Nephron (organoid): Measurements from ENCODE around the gene MEGF8.
A peak's percentile ranks its signal among the peaks of the same experiment; 100 is the strongest.

Experiments
- H3K27ac Mint-ChIP-seq, 3 experiments: 2 replicates each; pipeline ENCODE4 v1.8.0; 2020; ENCODE audit warnings: mixed read lengths in 3 of 3, mild to moderate bottlenecking in 2 of 3, moderate library complexity in 1 of 3
- H3K27me3 Mint-ChIP-seq: 2 replicates; pipeline ENCODE4 v1.8.0; 2021; ENCODE audit warnings: low read depth, mild to moderate bottlenecking, moderate library complexity, mixed read lengths
- H3K36me3 Mint-ChIP-seq: 2 replicates; pipeline ENCODE4 v1.8.0; 2020; ENCODE audit warnings: low read depth, mixed read lengths
- H3K4me1 Mint-ChIP-seq: 2 replicates; pipeline ENCODE4 v1.8.0; 2020; ENCODE audit warnings: mixed read lengths
- H3K4me3 Mint-ChIP-seq, 3 experiments: 2 replicates each; pipeline ENCODE4 v1.8.0; 2020; ENCODE audit warnings: mild to moderate bottlenecking in 3 of 3, mixed read lengths in 3 of 3, moderate library complexity in 2 of 3
- H3K9me3 Mint-ChIP-seq: 2 replicates; pipeline ENCODE4 v1.8.0; 2020; ENCODE audit warnings: mixed read lengths
- TF ChIP-seq, protein P1 (sequence below), 3 experiments: fragments of 200-600 bp; sonication (generic); IDR thresholded peaks; one replicate each; pipeline ENCODE4 v1.5.0; 2021; ENCODE audit warnings: antibody characterized with exemption in 3 of 3; ENCODE audit not compliant: unreplicated experiment in 3 of 3

Gene MEGF8

DNA sequence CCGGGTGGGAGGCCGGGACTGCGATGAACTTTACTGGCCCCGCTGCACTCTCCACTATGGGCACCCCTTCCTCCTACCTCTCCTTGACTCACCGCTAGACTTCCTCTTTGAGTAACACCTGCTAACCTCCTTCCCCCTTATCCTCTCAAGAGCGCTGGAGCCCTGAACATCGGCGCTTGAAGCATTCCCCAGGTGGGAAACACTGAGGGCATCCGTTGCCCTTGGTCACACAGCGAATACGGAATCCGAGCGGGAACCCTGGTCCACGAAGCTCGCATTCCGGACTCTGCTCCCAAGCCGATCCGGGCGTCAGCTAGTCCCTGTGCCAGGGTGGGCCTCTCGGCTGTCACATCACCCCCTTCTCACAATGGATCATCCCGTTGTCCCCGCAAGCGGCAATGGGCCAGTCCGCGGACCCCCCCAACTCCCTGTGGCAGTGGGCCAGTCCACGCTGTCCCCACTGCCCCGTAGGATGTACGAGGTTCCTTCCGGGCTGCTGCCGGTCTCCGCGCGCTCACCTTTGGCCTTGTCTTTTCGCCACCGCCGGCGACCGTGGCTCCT, 97.5 kb downstream of the MEGF8 start:
- Mint-ChIP-seq H3K36me3 (no peaks in the 10 kb centered on the region), H3K9me3 (no peaks in the 10 kb centered on the region), H3K27me3 (no peaks in the 10 kb centered on the region), H3K27ac (peak overlapping the region; percentile 54 to 84 (median 76)), H3K4me3 (peak overlapping the region; percentile 90 to 96 (median 92)), H3K4me1 (peaks cover 38% of the 10 kb centered on the region)
- TF ChIP-seq, protein P1, sequence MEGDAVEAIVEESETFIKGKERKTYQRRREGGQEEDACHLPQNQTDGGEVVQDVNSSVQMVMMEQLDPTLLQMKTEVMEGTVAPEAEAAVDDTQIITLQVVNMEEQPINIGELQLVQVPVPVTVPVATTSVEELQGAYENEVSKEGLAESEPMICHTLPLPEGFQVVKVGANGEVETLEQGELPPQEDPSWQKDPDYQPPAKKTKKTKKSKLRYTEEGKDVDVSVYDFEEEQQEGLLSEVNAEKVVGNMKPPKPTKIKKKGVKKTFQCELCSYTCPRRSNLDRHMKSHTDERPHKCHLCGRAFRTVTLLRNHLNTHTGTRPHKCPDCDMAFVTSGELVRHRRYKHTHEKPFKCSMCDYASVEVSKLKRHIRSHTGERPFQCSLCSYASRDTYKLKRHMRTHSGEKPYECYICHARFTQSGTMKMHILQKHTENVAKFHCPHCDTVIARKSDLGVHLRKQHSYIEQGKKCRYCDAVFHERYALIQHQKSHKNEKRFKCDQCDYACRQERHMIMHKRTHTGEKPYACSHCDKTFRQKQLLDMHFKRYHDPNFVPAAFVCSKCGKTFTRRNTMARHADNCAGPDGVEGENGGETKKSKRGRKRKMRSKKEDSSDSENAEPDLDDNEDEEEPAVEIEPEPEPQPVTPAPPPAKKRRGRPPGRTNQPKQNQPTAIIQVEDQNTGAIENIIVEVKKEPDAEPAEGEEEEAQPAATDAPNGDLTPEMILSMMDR (IDR thresholded peaks at IDR 0.05; ENCODE audit: unreplicated experiment in 3 of 3): no peak

DNA sequence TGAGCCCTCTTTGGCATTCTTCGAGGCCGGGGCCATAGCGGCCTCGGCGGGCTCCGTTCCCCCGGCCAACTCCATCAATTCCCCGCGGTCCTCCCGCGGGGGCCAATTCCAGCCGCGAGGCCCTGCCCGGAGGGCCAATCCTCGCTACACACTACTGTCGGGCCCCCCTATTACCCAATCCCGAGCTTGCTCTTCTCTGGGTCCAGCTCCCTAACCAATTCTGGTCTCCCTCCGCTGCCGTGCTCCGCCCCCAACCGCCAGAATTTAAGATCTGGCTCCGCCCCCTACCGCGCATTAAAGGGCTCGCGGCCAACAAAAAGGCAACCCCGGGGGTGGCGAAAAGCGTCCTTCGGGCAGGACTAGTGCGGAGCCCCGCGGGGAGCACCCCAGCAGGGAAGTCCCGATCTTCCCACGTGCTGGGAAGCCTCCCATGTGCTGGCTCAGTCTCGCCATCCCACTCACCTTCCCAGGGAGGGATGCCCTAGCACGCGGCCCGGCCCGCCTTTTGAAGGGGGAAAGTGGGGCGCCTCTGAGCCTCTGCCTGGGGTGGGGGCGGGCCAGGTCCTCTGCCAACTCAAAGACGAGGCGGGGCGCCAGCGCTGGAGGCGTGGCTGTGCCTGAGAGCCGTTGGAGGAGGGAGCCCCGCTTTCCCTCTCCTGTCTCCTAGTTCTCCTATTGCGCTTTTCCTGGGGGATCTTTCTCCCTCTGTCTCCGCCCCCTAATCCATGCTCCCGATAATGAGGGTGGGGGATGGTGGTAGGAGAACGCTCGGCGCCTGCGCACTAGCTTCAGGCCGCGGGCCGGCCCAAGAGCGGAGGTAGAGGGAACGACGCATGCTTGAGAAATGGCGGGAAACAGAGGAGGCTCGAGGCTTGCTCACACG, 98.3 kb downstream of the MEGF8 start:
- H3K9me3 Mint-ChIP-seq: no peaks in the 10 kb centered on the region
- TF ChIP-seq, protein P1 (IDR thresholded peaks at IDR 0.05; ENCODE audit: unreplicated experiment in 3 of 3): no peak
- H3K27me3 Mint-ChIP-seq: no peaks in the 10 kb centered on the region
- H3K27ac Mint-ChIP-seq: peak overlapping the region; percentile 54 to 84 (median 76)
- H3K4me1 Mint-ChIP-seq: peaks cover 39% of the 10 kb centered on the region
- H3K36me3 Mint-ChIP-seq: no peaks in the 10 kb centered on the region
- H3K4me3 Mint-ChIP-seq: peak overlapping the region; percentile 90 to 96 (median 92)

DNA sequence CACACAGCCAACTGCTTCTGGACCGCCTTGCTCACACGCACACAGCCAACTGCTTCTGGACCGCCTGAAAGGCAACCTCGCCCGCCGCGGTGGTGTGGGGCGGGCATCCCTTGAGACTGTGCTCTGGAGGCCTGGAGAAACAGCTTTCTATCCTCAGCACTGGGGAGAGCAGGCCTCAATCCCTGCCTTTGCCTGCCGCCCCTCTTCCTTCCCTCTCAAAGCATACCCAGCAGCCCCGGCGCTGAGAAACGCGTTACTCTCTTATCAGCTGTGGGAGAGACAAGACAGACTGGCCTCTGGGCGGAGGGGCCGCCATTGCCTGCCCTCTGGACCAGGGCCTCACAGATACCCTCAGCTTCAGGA, 98.9 kb downstream of the MEGF8 start:
- H3K9me3 Mint-ChIP-seq: no peaks in the 10 kb centered on the region
- H3K36me3 Mint-ChIP-seq: no peaks in the 10 kb centered on the region
- H3K4me1 Mint-ChIP-seq: peaks cover 39% of the 10 kb centered on the region
- peak overlapping the region; percentile 54 to 84 (median 76) for H3K27ac Mint-ChIP-seq
- no peaks in the 10 kb centered on the region for H3K27me3 Mint-ChIP-seq
- TF ChIP-seq, protein P1 (IDR thresholded peaks at IDR 0.05; ENCODE audit: unreplicated experiment in 3 of 3): no peak
- peak overlapping the region; percentile 90 to 96 (median 92) for H3K4me3 Mint-ChIP-seq

DNA sequence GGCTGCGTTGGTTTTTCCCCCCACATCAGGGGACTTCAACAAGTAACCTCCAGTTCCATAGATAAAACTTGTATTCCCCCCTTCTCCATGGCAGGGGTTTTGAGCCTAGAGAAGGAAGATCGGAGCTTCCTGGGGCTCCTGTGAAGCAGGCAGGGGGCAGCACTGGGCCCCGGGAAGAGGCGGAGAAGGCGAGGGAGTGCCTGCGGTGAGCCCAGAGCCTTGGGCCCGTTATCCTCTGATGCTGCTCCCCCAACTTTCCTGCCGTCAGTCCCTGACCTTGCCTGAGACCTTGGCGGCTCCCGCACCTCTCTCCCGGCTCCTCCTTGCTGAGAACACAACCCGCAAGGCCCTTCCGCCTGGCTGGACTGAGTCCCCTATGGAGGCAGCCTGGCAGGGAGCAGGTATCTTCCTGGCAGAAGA, 99.3 kb downstream of the MEGF8 start:
- peak overlapping the region; percentile 90 to 96 (median 92) for H3K4me3 Mint-ChIP-seq
- TF ChIP-seq, protein P1 (IDR thresholded peaks at IDR 0.05; ENCODE audit: unreplicated experiment in 3 of 3): peak; percentile 7 to 19 (median 10)
- H3K9me3 Mint-ChIP-seq: no peaks in the 10 kb centered on the region
- no peaks in the 10 kb centered on the region for H3K36me3 Mint-ChIP-seq
- H3K27ac Mint-ChIP-seq: peak overlapping the region in 1 of 3 experiments; percentile 84
- peaks cover 39% of the 10 kb centered on the region for H3K4me1 Mint-ChIP-seq
- no peaks in the 10 kb centered on the region for H3K27me3 Mint-ChIP-seq

DNA sequence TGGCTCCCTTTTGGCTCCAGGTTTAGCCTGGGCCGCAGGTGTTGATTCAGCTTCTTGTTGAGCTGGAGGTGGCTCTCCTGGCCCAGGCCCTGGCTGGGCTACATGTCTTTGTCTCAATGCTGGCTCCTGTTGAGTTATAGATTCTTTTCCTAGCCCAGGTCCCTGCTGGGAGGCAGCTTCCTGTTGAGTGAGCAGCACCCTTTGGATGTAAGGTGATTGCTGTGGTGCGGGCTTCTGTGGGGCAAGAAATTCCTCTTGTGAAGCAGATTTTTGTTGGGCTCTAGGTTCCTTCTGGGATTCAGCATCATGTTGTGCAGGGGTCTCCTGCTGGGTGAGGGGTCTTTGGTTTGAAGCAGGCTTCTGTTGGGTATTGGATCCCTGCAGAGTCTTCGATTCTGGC, 101.2 kb downstream of the MEGF8 start:
- H3K4me1 Mint-ChIP-seq: peaks cover 33% of the 10 kb centered on the region
- H3K4me3 Mint-ChIP-seq: no peak overlapping the region
- TF ChIP-seq, protein P1 (IDR thresholded peaks at IDR 0.05; ENCODE audit: unreplicated experiment in 3 of 3): no peak
- H3K27me3 Mint-ChIP-seq: no peaks in the 10 kb centered on the region
- H3K36me3 Mint-ChIP-seq: no peaks in the 10 kb centered on the region
- no peaks in the 10 kb centered on the region for H3K9me3 Mint-ChIP-seq
- H3K27ac Mint-ChIP-seq: peak overlapping the region in 1 of 3 experiments; percentile 66
